GM10266 (cell line): ENCODE data around the gene LRRC73.

ENCODE experiments used
- DNase-seq: peaks from one replicate; pipeline ENCODE4 v3.0.0; 2012; ENCODE audit errors: extremely low spot score
- CTCF ChIP-seq: IDR thresholded peaks from 2 replicates; pipeline ENCODE4 v1.5.1; 2012; ENCODE audit warnings: mild to moderate bottlenecking, low read depth; ENCODE audit not compliant: control insufficient read depth, insufficient read depth; ENCODE audit errors: missing control alignments

LRRC73 gene

DNA sequence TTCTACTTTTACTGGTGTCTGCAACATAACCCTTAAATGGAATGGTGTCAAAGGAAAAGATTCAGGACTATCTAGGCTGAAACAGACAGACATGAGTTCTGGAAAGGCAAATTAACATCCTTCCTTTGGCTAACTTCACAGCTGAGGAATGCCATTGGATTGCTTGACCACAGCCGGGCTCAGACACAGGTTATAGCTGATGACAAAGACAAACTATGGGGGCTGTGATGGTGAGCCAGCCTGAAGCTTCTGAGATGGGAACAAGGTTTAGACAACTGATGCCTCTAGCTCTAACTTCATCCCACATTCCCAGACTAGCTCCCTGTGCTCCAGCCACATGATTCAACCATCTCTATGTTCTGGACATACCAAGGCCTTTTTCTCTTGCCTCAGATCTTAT is 22.1 kb upstream of the LRRC73 start:
- DNase-seq: no peak
- no peak for TF ChIP-seq CTCF

DNA sequence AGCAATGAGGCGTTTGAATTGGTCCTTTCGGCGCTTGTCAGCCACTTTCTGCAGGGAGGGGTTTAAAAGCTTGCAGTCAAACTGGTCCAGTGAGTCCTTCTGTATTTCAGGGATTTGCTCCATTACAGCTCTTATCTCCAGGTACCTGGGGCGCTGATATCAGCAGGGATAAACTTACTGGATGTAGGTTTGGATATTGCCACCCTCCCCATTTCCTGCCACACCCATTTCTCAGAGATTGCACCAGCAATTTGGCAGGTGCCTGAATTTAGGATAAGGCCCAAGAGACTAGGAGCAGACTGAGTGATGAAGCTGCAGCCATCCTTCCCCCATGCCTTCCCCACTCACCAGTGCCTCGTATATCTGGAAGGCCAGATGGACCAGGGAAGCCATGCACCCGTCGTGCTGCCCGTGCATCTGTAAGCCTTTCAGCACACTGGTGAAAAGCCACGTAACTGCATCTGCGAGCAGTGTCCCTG is 14.4 kb upstream of the LRRC73 start:
- no peak for DNase-seq
- TF ChIP-seq CTCF: no peak

DNA sequence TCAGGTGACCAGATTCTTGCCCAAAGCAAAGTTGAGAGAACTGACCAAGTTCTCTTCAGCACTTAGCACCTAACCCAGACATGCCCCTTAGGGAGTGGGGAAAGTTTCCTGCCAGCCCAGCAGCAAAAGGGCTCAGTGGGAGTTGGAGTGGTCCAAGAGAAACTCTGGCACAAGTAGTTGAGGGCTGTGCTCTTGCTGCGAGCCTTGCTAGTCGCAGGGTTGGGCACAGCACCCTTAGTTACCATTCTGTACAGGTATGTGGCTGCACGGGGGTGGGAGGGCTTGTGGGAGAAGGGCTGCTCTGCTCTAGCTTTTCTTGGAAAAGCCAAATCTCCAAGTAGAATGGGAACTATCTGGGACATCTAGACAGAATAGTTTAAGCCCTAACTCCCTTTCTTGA is 13.1 kb upstream of the LRRC73 start:
- TF ChIP-seq CTCF: no peak

GRCh38 chr6:43522547-43523261 is 12.6 kb upstream of the LRRC73 start:
- TF ChIP-seq CTCF: no peak
- no peak for DNase-seq

More for the DNA sequence above, 13.1 kb upstream of the LRRC73 start:
- no peak for DNase-seq

- no peak for TF ChIP-seq CTCF
- no peak for DNase-seq
Observed at GRCh38 chr6:43521836-43522235, 11.7 kb upstream of the LRRC73 start.

DNA sequence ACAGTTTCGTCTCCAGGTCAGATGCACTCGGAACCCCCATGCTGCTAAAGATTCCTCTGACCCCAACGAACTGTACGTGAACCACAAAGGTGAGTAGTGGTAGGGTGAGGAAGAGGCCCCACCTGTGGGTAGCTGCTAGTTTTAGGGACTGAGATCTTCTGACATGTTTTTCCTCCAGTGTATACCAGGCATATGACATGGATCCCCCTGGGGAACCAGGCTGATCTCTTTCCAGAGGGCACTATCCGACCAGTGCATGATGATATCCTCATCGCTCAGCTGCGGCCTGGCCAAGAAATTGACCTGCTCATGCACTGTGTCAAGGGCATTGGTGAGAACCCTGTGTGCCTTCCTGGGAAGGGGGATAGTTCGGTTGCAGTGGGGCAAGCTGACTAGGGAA is 10.0 kb upstream of the LRRC73 start:
- TF ChIP-seq CTCF: no peak

GRCh38 chr6:43517505-43518357 is 7.6 kb upstream of the LRRC73 start:
- no peak for TF ChIP-seq CTCF
- no peak for DNase-seq

More for the DNA sequence above, 10.0 kb upstream of the LRRC73 start:
- no peak for DNase-seq
